ENCODE results near the gene ITSN1.
"Not testable (repeated sequence)": the region's sequence is repeated elsewhere in the genome, so short reads cannot be mapped to it uniquely, and the experiment has no call there.

ITSN1 gene

GRCh38 chr21:33864150-33864549, 221.8 kb downstream of the ITSN1 start:
- DNase-seq (ENCODE audit: low read depth) = no peak

GRCh38 chr21:33865176-33865575, 222.9 kb downstream of the ITSN1 start:
- no peak for DNase-seq (ENCODE audit: low read depth)

GRCh38 chr21:33865996-33866575, 223.8 kb downstream of the ITSN1 start:
- no peak for DNase-seq (ENCODE audit: low read depth)

- no peak for DNase-seq (ENCODE audit: low read depth)
Measured at GRCh38 chr21:33866826-33867225, 224.5 kb downstream of the ITSN1 start.

- not testable (repeated sequence) for DNase-seq (ENCODE audit: low read depth)
Measured at GRCh38 chr21:33867868-33868267, 225.6 kb downstream of the ITSN1 start.

- no peak for DNase-seq (ENCODE audit: low read depth)
Measured at GRCh38 chr21:33869873-33870272, 227.6 kb downstream of the ITSN1 start.

- no peak for DNase-seq (ENCODE audit: low read depth)
Measured at GRCh38 chr21:33870768-33871167, 228.5 kb downstream of the ITSN1 start.

GRCh38 chr21:33871171-33871570, 228.9 kb downstream of the ITSN1 start:
- DNase-seq (ENCODE audit: low read depth) = no peak

- DNase-seq (ENCODE audit: low read depth) = no peak
Measured at GRCh38 chr21:33872881-33873515, 230.7 kb downstream of the ITSN1 start.

GRCh38 chr21:33874161-33874560, 231.9 kb downstream of the ITSN1 start:
- no peak for DNase-seq (ENCODE audit: low read depth)

GRCh38 chr21:33875026-33875695, 232.9 kb downstream of the ITSN1 start:
- no peak for DNase-seq (ENCODE audit: low read depth)

GRCh38 chr21:33878824-33879223, 236.5 kb downstream of the ITSN1 start:
- DNase-seq (ENCODE audit: low read depth) = no peak

GRCh38 chr21:33880626-33881025, 238.3 kb downstream of the ITSN1 start:
- DNase-seq (ENCODE audit: low read depth) = no peak

GRCh38 chr21:33881689-33882440, 239.6 kb downstream of the ITSN1 start:
- DNase-seq (ENCODE audit: low read depth) = no peak

- no peak for DNase-seq (ENCODE audit: low read depth)
Measured at GRCh38 chr21:33883118-33883517, 240.8 kb downstream of the ITSN1 start.

- DNase-seq (ENCODE audit: low read depth) = no peak
Measured at GRCh38 chr21:33884376-33885171, 242.3 kb downstream of the ITSN1 start.

GRCh38 chr21:33885172-33885514, 242.8 kb downstream of the ITSN1 start:
- no peak for DNase-seq (ENCODE audit: low read depth)

- DNase-seq (ENCODE audit: low read depth) = no peak
Measured at GRCh38 chr21:33886321-33886720, 244.0 kb downstream of the ITSN1 start.

- DNase-seq (ENCODE audit: low read depth) = no peak
Measured at GRCh38 chr21:33890187-33890586, 247.9 kb downstream of the ITSN1 start.

- DNase-seq (ENCODE audit: low read depth) = no peak
Measured at GRCh38 chr21:33892853-33893252, 250.6 kb downstream of the ITSN1 start.

- no peak for DNase-seq (ENCODE audit: low read depth)
Measured at GRCh38 chr21:33893917-33894316, 251.6 kb downstream of the ITSN1 start.

GRCh38 chr21:33894736-33895288, 252.5 kb downstream of the ITSN1 start:
- DNase-seq (ENCODE audit: low read depth) = peak; percentile 25
